ENCODE results near the gene BRME1. TPM values are rescaled to one million over a fixed set of nuclear protein-coding genes. Genes with fewer than 3 reads are reported as not detected.

The BRME1 gene
- total RNA-seq, 1 donor from 2014 or later: 0.68 TPM

DNA sequence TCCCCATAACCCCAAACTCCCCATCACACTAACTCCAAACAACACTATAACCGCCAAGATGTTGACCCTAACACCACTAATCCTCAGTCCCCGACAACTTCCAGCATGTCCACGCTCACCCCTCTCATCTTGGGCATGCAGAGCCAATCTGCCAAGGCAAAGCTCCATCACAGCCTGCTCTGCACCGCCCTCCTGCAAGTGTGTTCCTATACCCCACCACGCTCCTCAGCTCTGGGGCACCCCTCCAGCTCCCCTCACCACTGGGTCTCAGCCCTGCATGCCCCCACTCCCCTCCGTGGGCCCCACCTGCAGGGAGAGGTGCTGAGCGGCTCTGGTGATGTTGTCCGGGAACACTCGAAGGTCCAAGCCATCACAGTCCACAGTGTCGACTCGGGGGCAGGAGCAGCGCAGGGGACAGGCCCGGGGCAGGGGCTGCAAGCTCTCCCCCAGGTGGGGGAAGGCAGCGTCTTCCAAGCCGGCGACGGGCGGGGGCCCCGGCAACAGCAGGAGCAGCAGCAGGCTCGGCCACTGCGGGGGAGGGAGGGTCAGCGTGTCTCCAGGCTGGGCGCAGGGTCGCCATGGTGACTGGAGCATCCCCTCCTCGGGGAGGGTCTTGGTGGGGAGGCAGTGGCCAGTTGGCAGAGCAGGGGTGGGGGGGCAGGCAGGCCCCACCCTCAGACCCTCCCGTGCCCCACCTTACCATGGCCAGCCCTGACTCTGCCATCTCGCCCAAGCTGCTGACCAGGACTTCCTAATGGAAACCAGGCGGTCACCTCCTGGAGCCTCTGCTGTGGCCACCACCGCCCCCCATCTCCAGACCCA is 31.8 kb upstream of the BRME1 start:
- Mint-ChIP-seq H3K4me1 (ENCODE audit: low read depth, unreplicated experiment) (peaks cover 2% of the 10 kb centered on the region), H3K27ac (ENCODE audit: unreplicated experiment) (no peak overlapping the region), H3K36me3 (ENCODE audit: low read depth, unreplicated experiment) (no peaks in the 10 kb centered on the region), H3K9me3 (ENCODE audit: unreplicated experiment) (peaks cover 4% of the 10 kb centered on the region), H3K27me3 (ENCODE audit: low read depth, unreplicated experiment) (peaks cover 8% of the 10 kb centered on the region), H3K4me3 (ENCODE audit: unreplicated experiment) (no peak overlapping the region)
- H3K4me3 ChIP-seq (ENCODE audit: insufficient read depth, low read depth, low read length): peak overlapping the region; percentile 29
- peaks cover 9% of the 10 kb centered on the region for H3K4me1 ChIP-seq (ENCODE audit: insufficient read depth, low read length)
- H4K20me1 ChIP-seq (ENCODE audit: insufficient read depth, low read length): peaks cover 7% of the 10 kb centered on the region
- no peak overlapping the region for H3K9ac ChIP-seq (ENCODE audit: low read length)
- no peak overlapping the region for H3K27ac ChIP-seq (ENCODE audit: low read depth, low read length)
- peak overlapping the region; percentile 36 for H2AFZ ChIP-seq (ENCODE audit: low read depth, low read length)
- DNase-seq (ENCODE audit: low read depth) (peak; percentile 37), FAIRE-seq (no peak)
- no peak for TF ChIP-seq EZH2 (IDR thresholded peaks at IDR 0.05; ENCODE audit: insufficient read depth, low read length)
- TF ChIP-seq, protein P1, sequence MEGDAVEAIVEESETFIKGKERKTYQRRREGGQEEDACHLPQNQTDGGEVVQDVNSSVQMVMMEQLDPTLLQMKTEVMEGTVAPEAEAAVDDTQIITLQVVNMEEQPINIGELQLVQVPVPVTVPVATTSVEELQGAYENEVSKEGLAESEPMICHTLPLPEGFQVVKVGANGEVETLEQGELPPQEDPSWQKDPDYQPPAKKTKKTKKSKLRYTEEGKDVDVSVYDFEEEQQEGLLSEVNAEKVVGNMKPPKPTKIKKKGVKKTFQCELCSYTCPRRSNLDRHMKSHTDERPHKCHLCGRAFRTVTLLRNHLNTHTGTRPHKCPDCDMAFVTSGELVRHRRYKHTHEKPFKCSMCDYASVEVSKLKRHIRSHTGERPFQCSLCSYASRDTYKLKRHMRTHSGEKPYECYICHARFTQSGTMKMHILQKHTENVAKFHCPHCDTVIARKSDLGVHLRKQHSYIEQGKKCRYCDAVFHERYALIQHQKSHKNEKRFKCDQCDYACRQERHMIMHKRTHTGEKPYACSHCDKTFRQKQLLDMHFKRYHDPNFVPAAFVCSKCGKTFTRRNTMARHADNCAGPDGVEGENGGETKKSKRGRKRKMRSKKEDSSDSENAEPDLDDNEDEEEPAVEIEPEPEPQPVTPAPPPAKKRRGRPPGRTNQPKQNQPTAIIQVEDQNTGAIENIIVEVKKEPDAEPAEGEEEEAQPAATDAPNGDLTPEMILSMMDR (IDR thresholded peaks at IDR 0.05; ENCODE audit: insufficient read depth, low read depth, low read length): no peak
- H3K27me3 ChIP-seq (ENCODE audit: insufficient read depth, low read length): peaks cover 8% of the 10 kb centered on the region
- H3K36me3 ChIP-seq (ENCODE audit: insufficient read depth, low read length): no peaks in the 10 kb centered on the region
- H3K4me2 ChIP-seq (ENCODE audit: low read length): peak overlapping the region; percentile 79
- no peaks in the 10 kb centered on the region for H3K9me3 ChIP-seq (ENCODE audit: insufficient read depth, low read depth, low read length)
- no peaks in the 10 kb centered on the region for H3K79me2 ChIP-seq (ENCODE audit: insufficient read depth, low read length)

DNA sequence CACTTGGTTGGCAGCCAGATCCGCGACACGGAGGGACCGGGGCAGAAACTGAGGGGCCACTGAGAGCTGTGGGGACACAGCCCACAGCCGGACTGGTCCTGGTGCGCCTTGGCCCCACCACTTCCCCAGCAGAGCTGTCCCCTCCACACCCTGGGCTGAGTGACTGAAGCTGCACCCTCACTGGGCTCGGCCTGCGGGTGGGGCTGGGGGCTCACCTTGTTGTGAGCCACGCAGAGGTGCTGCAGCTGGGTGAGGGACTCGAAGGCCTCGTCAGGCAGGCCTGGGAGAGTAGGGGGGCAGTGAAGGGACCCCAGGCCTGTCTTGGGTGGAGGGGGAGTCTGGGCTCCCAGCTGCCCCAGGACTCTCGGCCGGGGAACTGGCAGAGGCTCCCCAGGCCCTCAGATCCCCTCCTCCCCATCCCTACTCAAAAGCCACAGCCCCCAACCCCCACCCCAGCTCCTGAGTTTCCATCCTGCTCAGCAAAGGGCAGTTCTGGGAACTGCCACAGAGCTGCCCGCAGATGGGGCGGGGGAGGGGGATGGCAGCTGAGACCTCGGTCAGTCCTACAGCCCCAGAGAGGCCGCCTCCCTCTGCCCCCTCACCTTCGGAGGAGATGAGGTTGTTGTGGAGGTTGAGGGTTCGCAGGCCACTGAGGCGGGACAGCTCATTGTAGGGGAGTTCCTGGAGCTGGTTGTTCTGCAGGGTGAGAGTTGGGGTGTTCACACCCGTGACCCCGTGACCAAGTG is 30.0 kb upstream of the BRME1 start:
- Mint-ChIP-seq H3K4me1 (ENCODE audit: low read depth, unreplicated experiment) (peaks cover 2% of the 10 kb centered on the region), H3K27ac (ENCODE audit: unreplicated experiment) (peak overlapping the region; percentile 12), H3K27me3 (ENCODE audit: low read depth, unreplicated experiment) (peaks cover 8% of the 10 kb centered on the region), H3K9me3 (ENCODE audit: unreplicated experiment) (no peaks in the 10 kb centered on the region), H3K36me3 (ENCODE audit: low read depth, unreplicated experiment) (peaks cover 1% of the 10 kb centered on the region), H3K4me3 (ENCODE audit: unreplicated experiment) (no peak overlapping the region)
- peaks cover 9% of the 10 kb centered on the region for H3K4me1 ChIP-seq (ENCODE audit: insufficient read depth, low read length)
- H4K20me1 ChIP-seq (ENCODE audit: insufficient read depth, low read length): peaks cover 7% of the 10 kb centered on the region
- no peak for DNase-seq (ENCODE audit: low read depth)
- H3K27me3 ChIP-seq (ENCODE audit: insufficient read depth, low read length): peaks cover 4% of the 10 kb centered on the region
- TF ChIP-seq, protein P1 (IDR thresholded peaks at IDR 0.05; ENCODE audit: insufficient read depth, low read depth, low read length): no peak
- TF ChIP-seq EZH2 (IDR thresholded peaks at IDR 0.05; ENCODE audit: insufficient read depth, low read length): no peak
- no peak for FAIRE-seq
- no peaks in the 10 kb centered on the region for H3K9me3 ChIP-seq (ENCODE audit: insufficient read depth, low read depth, low read length)
- H3K4me3 ChIP-seq (ENCODE audit: insufficient read depth, low read depth, low read length): no peak overlapping the region
- no peak overlapping the region for H2AFZ ChIP-seq (ENCODE audit: low read depth, low read length)
- H3K9ac ChIP-seq (ENCODE audit: low read length): no peak overlapping the region
- H3K79me2 ChIP-seq (ENCODE audit: insufficient read depth, low read length): no peaks in the 10 kb centered on the region
- no peak overlapping the region for H3K27ac ChIP-seq (ENCODE audit: low read depth, low read length)
- H3K4me2 ChIP-seq (ENCODE audit: low read length): no peak overlapping the region
- H3K36me3 ChIP-seq (ENCODE audit: insufficient read depth, low read length): no peaks in the 10 kb centered on the region
